Left hindlimb (tissue), 1 donor: ENCODE measurements around the gene EHMT1.
"Not testable (repeated sequence)": the region's sequence is repeated elsewhere in the genome, so short reads cannot be mapped to it uniquely, and the experiment has no call there.

Experiments used
- DNase-seq: peaks from one replicate; pipeline ENCODE4 v3.0.0-alpha.2; 2018

EHMT1 gene

DNA sequence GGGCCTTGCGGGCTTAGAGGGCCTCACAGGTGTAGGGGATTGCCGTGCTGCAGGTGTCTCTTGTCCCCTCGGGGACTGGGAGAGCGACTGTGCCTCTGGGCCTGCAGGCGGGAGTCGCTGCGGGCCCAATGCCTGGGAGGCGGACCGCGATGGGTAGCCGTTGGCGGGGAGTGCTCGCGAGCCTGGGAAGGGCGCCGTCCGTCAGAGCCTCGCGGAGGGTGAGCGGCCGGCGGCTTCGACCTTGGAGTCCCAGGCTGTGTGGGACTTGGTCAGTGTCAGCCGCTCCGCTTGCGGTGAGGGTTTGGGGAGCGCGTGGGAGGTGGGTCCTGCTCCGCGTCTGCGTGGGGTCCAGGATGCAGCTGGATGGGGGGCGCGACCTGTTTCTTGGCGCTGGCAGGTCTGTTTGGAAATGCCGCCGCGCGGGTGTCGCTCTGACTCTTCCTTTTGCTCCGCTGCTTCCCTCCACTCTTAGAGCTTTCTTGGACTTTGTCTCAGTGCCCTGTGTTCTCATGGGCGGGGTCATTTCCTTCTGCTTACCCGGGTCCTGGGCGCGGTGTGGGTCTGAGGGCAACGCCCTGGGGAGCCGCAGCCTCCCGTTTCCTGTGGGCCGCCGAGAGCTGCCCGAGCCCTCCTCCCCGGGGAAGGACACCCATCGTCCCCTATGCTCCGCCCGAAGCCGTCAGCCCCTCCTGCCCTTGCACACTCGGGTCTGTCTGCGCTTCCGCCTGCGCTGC, 169.9 kb downstream of the EHMT1 start:
- no peak for DNase-seq

DNA sequence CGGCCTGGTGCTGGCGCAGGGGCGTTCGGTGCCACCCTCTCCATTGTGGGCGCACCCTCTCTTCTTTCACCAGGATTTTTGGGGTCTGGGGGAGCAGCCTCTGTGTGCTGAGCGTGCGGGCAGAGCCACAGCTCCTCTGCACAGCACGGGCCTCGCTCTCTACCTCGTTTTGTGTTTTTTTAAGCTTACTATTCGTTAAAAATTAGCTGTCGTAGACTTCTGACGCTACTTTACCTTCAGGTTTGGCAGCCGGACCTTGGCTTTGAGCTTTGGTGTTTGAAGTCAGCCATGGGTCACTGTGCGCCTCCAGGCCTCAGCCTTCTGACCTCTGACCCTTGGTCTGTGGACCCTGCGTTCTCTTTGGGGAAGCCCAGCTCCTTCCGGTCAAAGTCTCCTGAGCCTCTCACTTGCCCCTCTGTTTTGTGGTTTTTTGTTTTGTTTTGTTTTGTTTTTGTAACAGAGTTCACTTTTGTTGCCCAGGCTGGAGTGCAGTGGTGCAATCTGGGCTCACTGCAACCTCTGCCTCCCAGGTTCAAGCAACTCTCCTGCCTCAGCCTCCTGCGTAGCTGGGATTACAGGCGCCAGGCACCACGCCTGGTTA, 170.6 kb downstream of the EHMT1 start:
- no peak for DNase-seq

DNA sequence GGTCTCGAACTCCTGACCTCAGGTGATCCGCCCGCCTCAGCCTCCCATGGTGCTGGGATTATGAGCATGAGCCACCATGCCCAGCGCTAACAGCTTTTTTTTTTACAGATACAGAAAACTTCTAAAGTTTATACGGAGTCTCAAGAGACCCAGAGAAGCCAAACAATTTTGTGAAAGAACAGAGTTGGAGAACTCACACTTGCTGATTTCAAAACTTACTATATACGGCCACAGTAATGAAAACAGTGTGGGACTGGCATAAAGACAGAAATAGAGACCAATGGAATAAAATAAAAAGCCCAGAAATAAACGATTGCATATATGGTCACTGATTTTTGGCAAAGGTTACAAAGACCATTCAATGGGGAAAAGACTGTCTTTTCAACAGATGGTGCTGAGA, 173.1 kb downstream of the EHMT1 start:
- no peak for DNase-seq

DNA sequence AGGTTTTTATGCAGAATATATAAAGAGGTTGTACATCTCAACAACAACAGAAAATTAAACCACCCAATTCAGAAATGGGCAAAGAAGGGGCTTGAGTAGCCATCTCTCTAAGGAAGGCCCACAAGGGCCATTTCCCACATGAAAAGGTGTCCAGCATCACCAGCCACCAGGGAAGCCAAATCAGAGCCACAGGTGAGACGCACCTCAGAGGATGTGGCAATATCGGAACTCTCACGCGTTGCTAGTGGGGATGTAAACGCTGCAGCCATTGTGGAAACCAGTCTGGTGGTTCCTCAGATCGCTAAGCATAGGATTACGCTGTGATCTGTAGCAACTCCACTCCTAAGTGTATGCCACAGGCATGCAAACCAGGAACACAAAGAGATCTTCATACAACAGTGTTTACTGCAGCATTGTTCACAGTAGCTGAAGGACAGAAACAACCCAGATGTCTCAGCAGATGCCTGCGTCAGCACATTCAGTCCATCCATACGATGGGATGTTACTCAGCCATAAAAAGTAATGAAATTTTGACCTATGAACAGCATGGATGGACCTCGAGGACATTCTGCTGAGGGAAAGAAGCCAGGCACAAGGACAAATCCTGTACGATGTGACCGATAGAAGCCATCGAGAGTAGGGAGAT, 174.5 kb downstream of the EHMT1 start:
- no peak for DNase-seq

DNA sequence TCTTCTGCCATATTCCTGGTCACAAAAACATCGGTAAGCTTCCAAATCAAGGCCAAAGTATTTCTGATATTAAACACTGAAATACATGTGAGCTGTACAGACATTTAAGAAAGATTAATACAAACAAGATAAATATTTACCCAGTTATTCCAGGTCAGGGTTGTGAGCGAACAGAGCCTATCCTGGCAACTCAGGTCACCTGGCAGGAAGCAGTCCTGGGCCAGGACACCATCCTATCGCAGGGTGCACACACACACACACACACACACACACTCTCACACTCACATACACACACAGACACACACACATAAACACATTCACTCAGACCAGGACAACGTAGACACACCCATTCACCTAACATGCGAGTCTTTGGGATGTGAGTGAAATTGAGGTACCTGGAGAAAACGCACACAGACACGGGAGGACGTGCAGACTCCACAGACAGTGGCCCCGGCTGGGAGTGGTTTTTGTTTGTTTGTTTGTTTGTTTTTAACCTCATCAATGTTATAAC, 176.4 kb downstream of the EHMT1 start:
- no peak for DNase-seq

DNA sequence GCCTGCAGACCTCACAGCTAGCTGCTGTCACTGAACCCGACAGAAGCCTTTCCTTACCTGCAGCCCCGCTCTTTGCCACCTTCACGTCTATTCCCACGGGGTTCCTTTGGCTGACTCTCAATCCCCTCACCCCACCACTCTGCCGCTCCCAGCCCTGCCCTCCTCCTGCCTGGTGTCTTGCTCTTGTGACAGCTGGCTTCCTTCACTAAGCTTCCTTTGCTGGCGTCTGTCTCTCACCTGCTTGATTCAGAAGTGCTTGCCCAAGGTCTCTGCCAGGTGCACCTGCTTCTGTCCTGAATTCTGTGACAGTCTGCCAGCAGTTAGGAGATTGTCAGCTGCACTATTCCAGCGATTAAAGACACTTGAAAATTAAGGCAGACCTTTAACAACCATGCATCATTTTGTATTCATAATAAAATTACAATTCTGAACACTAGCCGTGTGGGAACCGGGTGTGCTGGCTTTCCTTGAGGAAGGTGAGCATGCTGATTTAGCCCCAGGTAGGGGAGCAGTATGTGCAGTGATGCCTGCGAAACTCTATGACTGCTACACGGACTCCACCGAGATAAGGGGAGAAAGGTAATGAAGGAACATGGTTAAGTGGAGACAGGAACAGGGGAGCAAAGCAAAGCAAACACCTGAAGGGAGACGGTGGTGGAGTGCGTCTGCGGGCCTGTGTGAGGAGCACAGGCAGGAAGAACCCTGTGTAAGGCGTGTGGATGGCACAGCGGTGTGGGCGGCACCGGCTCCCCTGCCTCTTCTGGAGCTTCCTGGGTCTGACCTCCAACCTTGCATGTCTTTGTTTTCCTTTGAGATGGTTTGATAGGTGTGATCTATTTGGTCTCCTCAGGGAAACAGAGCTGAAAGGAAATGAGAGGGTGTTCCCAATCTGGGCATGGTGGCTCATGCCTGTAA, 178.7 kb downstream of the EHMT1 start:
- no peak for DNase-seq

DNA sequence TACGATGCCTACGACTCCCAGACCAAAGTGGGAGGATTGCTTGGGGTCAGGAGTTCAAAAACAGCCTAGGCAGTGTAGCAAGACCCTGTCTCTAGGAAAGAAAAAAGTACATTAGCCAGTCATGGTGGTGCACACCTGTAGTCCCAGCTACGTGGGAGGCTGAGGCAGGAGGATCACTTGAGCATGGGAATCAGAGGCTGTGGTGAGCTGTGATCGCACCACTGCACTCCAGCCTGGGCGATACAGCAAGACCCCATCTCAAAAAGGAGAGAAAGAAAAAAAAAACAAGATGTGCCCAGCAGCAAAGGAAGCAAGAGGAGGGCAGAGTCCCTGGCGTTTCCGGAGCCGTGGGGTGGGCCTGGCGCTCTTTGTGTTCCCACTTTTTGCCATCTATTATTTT, 179.3 kb downstream of the EHMT1 start:
- DNase-seq = no peak

DNA sequence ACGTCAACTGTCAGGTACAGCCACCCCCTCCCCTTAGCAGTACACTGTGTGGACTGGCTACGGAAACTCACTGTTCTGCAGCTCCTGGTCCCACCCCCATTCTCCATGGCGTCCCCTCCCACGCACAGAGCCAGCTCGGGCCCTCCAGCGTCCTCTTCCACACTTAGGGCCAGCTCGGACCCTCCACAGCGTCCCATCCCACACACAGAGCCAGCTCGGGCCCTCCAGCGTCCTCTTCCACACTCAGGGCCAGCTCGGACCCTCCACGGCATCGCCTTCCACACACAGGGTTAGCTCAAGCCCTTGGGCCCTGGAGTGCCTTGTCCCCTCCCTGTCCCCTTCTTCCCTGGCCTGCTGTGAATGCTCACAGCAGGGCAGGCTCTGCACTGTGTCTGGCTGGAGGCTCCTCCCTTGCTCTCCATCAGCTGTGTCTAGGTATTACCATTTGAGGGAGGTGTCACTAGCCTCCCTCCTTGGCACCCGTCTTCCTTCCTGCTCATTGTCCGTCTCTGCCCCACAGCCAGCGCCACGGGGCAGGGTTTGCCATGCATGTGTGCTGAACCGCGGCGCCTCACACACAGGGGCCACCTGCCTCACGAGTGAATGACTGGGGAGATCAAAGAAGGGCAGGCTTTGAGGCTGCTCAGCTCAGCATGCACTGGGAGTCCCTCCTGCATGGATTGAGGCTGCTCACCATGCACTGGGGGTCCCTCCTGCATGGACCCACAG, 180.3 kb downstream of the EHMT1 start:
- DNase-seq = no peak

DNA sequence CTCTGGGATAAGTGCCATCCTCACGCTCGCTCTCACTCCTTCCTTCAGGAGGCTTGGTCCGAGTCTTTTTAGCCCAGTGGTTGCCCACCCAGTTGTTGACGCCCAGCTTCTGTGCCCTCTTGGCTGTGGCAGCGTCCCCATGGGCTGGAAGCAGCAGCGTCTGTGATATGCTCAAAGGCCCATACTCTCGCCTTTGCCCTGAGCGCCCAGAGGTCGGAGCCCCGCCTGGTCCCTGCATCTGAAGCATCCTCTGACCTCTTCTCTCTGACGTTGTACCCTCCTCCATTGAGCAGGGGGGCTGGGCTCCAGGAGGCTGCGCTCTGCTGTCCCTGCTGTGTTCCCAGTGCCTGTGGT, 180.8 kb downstream of the EHMT1 start:
- DNase-seq = no peak

DNA sequence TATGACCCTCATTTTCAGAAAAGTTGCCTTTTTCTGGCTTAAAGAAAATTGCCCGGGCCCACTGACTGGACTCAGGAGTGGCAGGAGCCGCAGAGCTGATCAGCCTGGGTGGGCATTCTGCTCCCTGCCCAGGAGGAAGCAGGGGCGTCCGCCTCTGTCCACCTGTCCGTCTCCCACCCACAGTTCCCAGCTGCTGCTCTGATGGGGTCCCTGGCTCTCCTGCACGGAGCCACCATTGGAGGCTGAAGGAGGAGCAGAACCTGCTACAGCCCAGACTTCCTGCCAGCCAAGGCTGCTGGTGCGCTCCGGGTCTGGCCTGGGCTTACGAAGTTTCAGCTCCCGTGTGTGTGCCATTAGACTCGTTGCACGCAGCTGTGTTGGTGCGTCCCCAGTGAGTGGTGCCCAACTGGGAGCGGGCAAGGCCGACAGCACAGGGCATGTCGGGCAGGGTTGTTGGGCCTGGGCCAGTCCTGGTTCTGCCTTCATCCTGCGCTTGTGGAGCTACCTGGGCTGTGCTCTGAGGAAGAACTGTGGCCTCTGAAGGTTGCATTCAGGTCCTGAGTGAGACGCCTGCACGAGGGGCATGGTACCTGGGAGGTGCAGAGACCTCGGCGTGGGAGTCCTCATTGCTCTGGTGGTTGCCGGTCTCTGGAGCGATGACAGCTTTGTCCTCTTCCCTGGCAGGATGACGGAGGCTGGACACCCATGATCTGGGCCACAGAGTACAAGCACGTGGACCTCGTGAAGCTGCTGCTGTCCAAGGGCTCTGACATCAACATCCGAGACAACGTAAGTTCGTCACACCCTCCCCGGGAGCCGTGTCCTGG, 181.6 kb downstream of the EHMT1 start:
- no peak for DNase-seq

DNA sequence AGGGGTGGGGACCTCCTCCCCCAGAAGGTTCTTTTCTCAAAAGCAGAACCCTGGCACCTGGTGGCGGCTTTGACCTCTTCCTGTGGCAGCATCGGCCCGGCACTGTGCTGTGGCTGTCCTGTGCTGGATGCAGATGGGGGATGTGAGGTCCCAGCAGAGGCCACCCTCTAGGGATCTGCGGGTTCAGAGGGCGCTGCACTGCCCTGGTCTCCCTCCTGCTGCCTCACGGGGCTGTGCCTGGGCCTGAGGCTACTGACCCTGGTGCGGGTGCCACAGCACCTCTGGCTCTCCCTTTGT, 182.2 kb downstream of the EHMT1 start:
- DNase-seq = no peak

DNA sequence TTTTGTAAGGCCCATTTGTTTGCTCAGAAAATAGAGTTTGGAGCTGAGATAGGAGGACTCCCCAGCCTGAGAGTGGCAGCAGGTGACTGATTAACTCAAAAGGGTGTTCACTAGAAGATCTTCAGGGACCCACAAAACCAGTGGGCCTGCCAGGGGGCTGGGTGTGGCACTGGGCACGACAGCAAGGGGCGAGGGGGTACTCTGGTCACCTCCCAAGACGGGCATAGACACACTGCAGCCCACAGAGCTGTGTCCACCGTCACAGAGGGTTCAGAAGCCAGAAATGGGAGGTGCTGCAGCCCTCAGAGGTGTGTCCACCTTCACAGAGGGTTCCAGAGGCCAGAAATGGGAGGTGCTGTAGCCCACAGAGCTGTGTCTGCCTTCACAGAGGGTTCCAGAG, 183.2 kb downstream of the EHMT1 start:
- DNase-seq = no peak

DNA sequence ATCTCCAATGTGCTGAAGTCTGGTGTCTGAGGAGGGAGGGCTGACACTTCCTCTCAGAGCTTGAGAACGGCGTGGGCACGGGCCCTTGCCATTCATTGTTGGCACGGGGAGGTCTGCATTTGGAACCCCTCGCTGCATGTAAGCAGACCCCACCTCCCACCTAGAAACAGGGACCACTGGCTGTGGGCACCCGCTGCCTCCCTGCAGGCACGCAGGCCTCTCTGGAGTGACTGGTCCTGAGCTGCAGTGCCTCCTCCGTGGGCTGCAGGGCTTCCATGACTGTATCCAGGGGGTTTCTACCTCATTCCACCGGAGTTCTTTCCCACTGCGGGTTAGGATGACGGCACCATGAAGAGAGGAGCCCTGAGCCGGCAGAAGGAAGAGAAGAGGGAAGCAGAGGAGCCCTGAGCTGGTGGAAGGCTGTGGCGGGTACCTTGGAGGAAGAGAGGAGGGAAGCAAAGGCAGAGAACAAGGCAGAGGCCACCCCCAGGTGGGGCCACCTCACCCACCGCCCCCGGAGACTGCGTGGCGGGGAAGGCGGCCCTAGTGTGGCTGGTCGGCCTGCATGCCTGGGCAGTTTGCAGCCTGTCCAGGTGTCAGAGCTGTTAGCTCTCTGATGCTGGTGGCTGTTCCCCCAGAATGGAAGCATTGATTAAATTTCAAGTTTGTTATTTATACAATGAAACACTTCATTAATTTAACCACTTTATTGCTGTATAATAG, 183.9 kb downstream of the EHMT1 start:
- no peak for DNase-seq

DNA sequence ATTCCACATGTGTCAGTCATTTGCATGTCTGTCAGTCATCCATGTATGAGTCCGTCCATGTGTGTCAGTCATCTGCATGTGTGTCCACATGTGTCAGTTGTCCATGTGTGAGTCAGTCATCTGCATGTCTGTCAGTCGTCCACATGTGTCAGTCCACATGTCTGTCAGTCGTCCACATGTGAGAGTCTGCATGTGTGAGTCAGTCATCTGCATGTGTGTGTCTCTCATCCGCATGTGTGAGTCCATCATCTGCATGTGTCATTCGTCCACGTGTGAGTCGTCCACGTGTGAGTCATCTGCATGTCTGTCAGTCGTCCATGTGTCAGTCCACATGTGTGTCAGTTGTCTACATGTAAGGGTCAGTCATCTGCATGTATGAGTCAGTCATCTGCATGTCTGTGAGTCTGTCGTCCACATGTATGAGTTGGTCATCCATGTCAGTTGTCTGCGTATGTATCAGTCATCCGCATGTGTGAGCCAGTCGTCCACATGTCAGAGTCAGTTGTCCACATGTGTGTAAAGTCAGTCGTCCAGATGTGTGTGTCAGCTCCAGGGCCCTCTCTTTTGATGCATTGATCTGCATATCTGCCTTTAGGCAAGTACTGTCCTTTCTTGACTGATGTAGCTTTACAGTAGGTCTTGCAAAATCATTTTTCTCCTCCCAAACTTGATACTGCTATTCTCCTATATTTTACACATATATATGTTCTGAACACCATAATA, 186.3 kb downstream of the EHMT1 start:
- no peak for DNase-seq

DNA sequence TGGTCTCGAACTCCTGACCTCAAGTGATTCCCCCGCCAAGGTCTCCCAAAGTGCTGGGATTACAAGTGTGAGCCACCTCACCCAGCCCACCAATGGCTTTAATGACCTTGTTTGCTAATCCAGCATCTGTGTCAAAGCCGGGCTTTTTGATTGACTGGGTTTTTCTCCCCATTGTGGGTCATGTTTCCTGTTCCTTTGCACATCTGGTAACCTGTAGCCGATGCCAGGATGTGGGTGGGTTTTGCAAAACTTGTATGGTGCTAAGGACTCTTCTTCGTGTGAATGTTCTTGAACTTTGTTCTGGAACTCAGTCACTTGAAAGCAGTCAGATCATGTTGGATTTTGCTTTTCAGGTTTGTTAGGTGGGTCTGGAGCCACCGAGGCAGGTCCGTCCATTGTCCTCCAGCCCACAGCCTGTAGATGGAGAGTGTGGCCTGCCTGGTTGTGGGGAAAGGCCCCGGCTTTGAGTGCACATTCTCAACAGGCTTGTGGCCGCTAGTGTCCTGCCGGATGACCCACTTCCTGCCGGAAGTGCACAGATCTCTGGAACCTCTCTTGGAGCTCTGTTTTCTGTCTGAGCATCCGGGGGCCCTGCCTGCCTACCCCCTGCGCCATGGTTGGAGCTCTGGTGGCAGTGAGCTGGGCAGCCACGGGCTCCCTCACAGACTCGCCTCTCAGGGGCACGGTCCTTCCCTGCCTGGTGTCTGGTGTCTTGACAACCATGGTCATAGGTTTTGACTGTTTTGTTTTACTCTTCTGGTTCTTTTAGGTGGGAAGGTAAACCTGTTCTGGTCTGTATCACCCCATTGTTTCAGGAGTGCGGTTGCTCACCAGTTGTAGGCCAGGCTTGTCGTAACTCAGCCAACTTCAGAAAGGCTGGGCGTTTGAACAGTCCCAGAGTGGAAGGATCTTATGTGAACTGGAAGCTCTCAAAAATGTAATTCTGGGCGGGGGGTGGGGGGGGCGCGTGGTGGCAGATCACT, 189.2 kb downstream of the EHMT1 start:
- no peak for DNase-seq

DNA sequence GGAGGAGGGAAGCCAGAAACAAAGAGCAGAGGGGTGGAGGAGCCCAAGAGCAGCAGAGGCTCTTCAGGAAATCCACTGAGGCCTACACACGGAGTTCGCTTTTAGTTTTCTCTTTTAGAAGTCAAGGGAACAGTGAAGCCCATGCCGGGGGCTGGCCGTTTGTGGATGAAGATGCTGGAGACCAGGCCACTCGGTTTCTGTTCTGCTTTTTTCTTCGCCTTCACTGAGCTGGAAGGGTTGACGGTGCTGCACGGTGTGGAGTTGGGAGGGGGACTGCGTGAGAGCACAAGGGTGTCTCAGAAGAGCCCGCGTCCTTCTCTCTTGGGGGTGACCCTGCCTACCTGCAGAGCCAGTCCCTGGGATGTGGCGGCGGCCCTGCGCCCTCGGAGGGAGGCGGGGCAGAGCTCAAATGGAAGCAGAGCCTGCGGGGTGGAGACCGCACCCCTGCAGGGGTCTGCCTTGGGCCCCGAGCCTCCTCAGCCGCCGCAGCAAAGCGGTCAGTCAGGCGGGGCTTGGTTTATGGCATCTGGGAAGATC, 190.3 kb downstream of the EHMT1 start:
- no peak for DNase-seq

DNA sequence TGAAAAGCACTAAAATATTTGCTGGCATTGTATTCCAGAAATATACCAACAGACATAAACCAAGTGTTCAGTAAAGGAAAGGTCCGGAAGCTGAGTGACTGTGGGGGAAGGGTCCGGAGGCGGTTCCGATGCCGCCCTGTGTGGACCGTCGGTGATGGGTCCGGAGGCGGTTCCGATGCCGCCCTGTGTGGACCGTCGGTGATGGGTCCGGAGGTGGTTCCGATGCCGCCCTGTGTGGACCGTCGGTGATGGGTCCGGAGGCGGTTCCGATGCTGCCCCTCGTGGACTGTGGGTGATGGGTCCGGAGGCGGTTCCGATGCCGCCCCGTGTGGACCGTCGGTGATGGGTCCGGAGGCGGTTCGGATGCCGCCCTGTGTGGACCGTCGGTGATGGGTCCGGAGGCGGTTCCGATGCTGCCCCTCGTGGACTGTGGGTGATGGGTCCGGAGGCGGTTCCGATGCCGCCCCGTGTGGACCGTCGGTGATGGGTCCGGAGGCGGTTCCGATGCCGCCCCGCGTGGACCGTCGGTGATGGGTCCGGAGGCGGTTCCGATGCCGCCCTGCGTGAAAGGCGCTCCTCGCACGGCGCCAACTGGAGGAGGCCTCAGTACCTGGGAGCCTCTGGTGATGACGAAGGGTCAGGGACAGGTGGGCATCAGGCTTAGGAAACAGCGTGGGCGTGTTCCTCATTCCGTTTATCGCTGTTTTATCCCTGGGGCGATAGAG, 191.1 kb downstream of the EHMT1 start:
- DNase-seq = not testable (repeated sequence)

DNA sequence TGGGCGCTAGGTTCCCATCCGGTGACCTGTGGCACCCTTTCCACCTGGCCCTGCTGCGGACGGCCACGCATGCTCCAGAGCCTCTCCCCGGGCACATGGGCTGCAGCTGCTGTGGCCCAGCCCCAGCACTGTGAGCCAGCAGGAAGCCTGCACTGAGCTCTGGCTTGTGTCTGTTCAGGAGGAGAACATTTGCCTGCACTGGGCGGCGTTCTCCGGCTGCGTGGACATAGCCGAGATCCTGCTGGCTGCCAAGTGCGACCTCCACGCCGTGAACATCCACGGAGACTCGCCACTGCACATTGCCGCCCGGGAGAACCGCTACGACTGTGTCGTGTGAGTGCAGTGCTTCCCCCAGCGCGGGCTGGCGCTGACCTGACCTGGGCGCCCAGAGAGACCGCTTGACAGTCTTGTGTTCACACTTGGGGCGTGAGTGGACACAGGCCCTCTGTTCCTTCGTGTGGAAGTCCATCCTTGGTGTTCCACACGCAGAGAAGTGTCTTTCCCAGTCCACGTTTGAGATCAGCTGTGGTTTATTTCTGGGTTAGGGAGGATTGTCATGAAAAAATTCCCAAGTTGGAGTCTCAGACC, 192.6 kb downstream of the EHMT1 start:
- DNase-seq = no peak
